HG02642 (cell line): ENCODE results near the gene ZFP64.
"Not testable (repeated sequence)": the region's sequence is repeated elsewhere in the genome, so short reads cannot be mapped to it uniquely, and the experiment has no call there.

ENCODE experiments used
- ATAC-seq: cut with Tn5 transposase; IDR thresholded peaks from one replicate; pipeline ENCODE4 v1.9.1; 2021; ENCODE audit warnings: mild to moderate bottlenecking; ENCODE audit not compliant: unreplicated experiment, poor library complexity

ZFP64 gene

DNA sequence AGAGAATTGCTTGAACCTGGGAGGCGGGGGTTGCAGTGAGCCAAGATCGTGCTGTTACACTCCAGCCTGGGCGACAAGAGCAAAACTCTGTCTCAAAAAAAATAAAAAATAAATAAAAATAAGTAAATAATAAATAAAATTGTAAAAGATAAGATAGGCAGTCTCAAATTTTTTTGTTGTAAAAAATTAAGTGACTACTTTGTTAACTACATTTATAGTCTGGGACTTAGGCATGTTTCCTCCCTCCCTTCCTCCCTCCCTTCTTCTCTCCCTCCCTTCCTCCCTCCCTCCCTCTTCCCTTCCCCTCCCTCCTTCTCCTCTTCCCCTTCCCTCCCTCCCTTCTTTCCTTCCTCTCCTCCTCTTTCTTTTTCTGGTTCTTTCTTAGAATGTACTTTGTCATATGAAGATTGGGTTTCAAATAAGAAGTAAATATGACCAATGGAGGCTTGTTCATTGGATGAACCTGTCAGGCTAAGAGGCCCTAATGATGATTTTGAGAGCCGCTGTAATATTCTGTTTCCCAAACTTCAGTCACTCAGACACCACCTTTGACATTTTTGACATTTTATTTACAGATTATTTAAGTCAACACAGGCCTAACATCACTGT is 24.2 kb downstream of the ZFP64 start:
- no peak for ATAC-seq

DNA sequence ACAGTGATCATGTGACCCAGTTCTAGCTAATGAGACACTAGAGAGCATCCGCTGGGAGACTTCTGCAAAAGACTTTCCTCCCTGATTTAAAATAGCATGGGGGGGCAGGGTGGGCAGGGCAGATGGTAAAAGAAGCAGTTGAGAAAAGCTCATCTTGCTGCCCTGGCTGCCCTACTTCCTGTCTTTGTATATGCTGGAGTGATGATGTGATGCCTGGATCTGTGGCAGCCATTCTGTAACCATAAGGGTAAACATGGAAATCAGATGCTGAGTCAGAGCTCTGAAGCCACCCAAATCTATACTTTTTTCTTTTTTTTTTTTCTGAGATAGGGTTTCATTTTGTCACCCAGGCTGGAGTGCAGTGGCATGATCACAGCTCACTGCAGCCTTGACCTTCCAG is 25.4 kb downstream of the ZFP64 start:
- ATAC-seq: no peak

GRCh38 chr20:52160621-52161204 is 30.9 kb downstream of the ZFP64 start:
- no peak for ATAC-seq

GRCh38 chr20:52160049-52160570 is 31.5 kb downstream of the ZFP64 start:
- no peak for ATAC-seq

GRCh38 chr20:52154575-52154974 is 37.0 kb downstream of the ZFP64 start:
- ATAC-seq: no peak

- no peak for ATAC-seq
Measured at GRCh38 chr20:52153896-52154295, 37.7 kb downstream of the ZFP64 start.

GRCh38 chr20:52152921-52153320 is 38.7 kb downstream of the ZFP64 start:
- ATAC-seq: no peak

GRCh38 chr20:52152416-52152815 is 39.2 kb downstream of the ZFP64 start:
- ATAC-seq: no peak

DNA sequence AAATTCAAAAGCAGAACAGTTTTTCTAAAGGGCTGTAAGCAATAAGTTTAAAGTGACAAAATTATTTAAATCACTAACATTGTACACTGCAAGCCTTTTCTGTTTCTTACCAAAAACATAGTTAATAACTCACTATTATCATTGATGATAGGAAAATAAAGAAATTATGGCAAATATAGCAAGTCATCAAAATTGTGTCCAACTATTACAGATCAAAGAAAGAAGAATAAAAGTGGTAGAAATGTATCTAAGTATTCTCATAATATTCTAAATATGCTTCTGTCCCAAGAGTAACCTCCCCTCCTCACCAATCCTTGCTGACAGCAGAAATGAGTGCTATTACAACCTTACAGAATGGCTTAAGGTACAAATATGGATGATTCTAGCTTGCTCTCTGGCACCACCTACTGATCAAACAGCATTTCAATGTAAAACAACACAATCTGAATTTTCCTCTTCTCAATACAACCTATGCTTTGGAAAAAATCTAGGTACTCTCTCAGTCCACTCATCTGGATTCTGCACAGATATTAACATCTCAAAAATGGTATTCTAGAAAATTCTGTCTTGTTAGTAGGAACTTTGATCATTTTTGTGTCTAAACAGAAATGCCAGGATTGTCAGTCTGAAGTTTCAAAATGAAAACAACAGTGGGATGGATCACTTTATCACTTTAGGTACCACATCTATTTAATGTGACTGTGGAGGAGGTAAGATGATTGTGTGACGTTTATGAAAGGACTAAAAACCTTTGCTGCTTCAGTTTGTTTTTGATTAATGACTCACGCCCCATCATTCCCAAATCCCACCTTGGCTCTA is 40.9 kb downstream of the ZFP64 start:
- ATAC-seq: peak; percentile 43

- no peak for ATAC-seq
Measured at GRCh38 chr20:52145587-52145986, 46.0 kb downstream of the ZFP64 start.

GRCh38 chr20:52143277-52143676 is 48.3 kb downstream of the ZFP64 start:
- no peak for ATAC-seq

GRCh38 chr20:52142757-52143156 is 48.8 kb downstream of the ZFP64 start:
- ATAC-seq: no peak

DNA sequence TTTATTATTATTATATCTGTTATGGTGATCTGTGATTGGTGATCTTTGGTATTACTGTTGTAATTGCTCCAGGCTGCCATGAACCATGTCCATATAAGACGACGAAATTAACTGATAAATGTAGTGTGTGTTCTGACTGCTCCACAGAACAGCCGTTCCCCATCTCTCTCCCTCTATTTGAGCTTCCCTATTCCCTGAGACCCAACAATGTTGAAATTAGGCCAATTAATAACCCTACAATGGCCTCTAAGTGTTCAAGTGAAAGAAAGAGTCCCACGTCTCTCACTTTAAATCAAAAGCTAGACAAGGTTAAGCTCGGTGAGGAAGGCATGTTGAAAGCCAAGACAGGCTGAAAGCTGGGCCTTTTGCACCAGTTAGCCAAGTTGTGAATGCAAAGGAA is 51.6 kb downstream of the ZFP64 start:
- no peak for ATAC-seq

DNA sequence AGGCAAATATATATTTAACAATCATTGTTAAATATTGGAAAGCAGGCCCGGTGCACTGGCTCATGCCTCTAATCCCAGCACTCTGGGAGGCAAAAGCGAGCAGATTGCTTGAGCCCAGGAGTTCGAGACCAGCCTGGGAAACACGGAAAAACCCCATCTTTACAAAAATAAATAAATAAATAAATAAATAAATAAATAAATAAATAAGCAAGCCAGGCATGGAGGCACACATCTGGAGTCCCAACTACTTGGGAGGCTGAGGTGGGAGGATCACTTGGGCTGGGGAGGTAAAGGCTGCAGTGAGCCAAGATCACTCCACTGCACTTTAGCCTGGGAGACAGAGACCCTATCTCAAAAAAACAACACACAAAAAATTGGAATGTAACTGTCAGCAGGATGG is 53.7 kb downstream of the ZFP64 start:
- no peak for ATAC-seq

DNA sequence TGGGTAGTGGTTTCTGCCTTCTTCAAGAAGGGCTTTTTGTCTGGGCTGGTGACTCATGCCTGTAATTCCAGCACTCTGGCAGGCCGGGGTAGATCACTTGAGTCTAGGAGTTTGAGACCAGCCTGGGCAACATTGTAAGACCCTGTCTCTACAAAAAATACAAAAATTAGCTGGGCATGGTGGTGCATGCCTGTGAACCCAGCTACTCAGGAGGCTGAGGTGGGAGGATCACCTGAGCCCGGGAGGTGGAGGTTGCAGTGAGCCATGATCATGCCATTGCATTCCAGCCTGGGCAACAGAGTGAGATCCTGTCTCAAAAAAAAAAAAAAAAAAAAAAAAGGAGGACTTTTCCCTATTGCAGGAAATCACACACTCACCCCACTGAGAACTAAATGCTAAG is 57.9 kb downstream of the ZFP64 start:
- not testable (repeated sequence) for ATAC-seq

- no peak for ATAC-seq
Measured at GRCh38 chr20:52132337-52132736, 59.2 kb downstream of the ZFP64 start.

DNA sequence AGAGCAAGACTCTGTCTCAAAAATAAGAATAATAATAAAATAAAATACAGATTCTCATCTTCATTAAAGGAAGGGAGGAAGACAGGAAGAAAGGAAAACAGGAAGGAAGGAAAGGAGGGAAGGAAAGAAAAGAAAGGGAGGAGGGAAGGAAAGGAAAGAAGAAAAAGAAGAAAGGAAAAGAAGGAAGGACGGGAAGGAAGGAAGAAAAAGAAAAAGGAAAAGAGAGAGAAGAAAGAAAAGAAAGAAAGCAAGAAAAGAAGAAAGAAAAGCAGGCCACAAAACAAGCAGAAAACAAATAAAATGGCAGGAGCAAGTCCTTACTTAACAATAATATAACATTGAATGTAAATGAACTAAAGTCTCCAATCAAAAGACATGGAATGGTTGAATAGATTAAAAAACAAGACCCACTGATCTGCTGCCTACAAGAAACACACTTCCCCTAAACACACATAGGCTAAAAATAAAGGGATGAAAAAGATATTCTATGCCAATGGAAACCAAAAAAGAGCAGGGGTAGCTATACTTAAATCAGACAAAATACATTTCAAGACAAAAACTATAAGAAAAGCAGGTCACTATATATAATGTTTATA is 60.4 kb downstream of the ZFP64 start:
- no peak for ATAC-seq

DNA sequence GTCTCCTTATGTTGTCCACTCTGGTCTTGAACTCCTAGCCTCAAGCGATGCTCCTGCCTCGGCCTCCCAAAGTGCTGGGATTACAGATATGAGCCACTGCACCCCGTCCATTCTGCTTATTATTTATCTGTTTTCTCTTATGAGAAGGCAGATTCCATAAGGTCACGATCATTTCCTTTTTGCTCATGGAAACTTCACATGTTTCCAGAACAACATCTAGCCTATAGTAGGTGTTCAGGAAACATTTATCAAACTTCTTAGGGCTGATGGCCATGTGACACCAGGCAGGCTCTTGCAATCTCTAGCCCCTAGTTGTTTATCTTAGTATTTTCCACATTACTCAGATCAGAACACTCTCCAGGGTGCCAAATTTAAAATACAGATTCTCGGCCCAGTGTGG is 61.2 kb downstream of the ZFP64 start:
- ATAC-seq: no peak

GRCh38 chr20:52129611-52130010 is 62.0 kb downstream of the ZFP64 start:
- ATAC-seq: no peak

GRCh38 chr20:52127309-52127708 is 64.3 kb downstream of the ZFP64 start:
- ATAC-seq: no peak

- ATAC-seq: no peak
Measured at GRCh38 chr20:52124821-52125220, 66.8 kb downstream of the ZFP64 start.
